CD4-positive, alpha-beta memory T cell (primary cell): ENCODE results near the gene DDN. TPM values are rescaled to one million over a fixed set of nuclear protein-coding genes. Genes with fewer than 3 reads are reported as not detected.

Experiments
- CTCF ChIA-PET: fragments of 350-600 bp; sonication (Branson Sonifier 250); formaldehyde crosslinking; loops from one replicate; lab custom pipeline; 2021; ENCODE audit warnings: inconsistent platforms; ENCODE audit not compliant: partially characterized antibody; lab: Charles Lee
- POLR2A ChIA-PET: fragments of 350-600 bp; sonication (Branson Sonifier 250); formaldehyde crosslinking; loops from one replicate; lab custom pipeline; 2021; ENCODE audit not compliant: partially characterized antibody; lab: Charles Lee
- DNase-seq, 5 donors: peaks; one replicate each; pipeline versions ENCODE4 v3.0.0 to v3.0.0-alpha.2; 2020 to 2022; ENCODE audit warnings: mixed read lengths in 1 of 5
- H3K27ac ChIP-seq: one replicate; pipeline ENCODE4 v1.7.0; 2013; ENCODE audit warnings: low read depth, low read length
- H3K27me3 ChIP-seq: 2 replicates; pipeline ENCODE4 v1.7.0; 2013; ENCODE audit warnings: mild to moderate bottlenecking, low read length, moderate library complexity; ENCODE audit not compliant: insufficient read depth
- H3K36me3 ChIP-seq: 2 replicates; pipeline ENCODE4 v1.7.0; 2013; ENCODE audit warnings: mild to moderate bottlenecking, low read length, moderate library complexity; ENCODE audit not compliant: insufficient read depth
- H3K4me1 ChIP-seq: 2 replicates; pipeline ENCODE4 v1.7.0; 2013; ENCODE audit warnings: mild to moderate bottlenecking, low read length, moderate library complexity; ENCODE audit not compliant: insufficient read depth
- H3K4me3 ChIP-seq, 2 donors: one replicate each; pipeline ENCODE4 v1.7.0; 2013; ENCODE audit warnings: low read length in 2 of 2, mild to moderate bottlenecking in 1 of 2
- H3K9me3 ChIP-seq, 2 donors: one replicate each; pipeline ENCODE4 v1.7.0; 2013; ENCODE audit warnings: low read length in 2 of 2, control low read depth in 1 of 2; ENCODE audit not compliant: control insufficient read depth in 1 of 2
- H3K27ac Mint-ChIP-seq, 7 donors: one replicate each; pipeline ENCODE4 v1.8.0; 2020 to 2021; ENCODE audit warnings: mixed read lengths in 7 of 7, mild to moderate bottlenecking in 6 of 7, inconsistent platforms in 3 of 7, moderate library complexity in 3 of 7
- H3K27me3 Mint-ChIP-seq, 2 donors: one replicate each; pipeline ENCODE4 v1.8.0; 2020 to 2021; ENCODE audit warnings: mixed read lengths in 2 of 2
- H3K36me3 Mint-ChIP-seq, 2 donors: one replicate each; pipeline ENCODE4 v1.8.0; 2020 to 2021; ENCODE audit warnings: mixed read lengths in 2 of 2, inconsistent platforms in 1 of 2, mild to moderate bottlenecking in 1 of 2
- H3K4me1 Mint-ChIP-seq, 4 donors: one replicate each; pipeline ENCODE4 v1.8.0; 2020 to 2021; ENCODE audit warnings: mixed read lengths in 4 of 4, mild to moderate bottlenecking in 1 of 4
- H3K4me3 Mint-ChIP-seq, 8 donors: one replicate each; pipeline ENCODE4 v1.8.0; 2020 to 2021; ENCODE audit warnings: mixed read lengths in 8 of 8, mild to moderate bottlenecking in 7 of 8, moderate library complexity in 6 of 8, inconsistent platforms in 3 of 8
- H3K9me3 Mint-ChIP-seq, 8 donors: one replicate each; pipeline ENCODE4 v1.8.0; 2020 to 2021; ENCODE audit warnings: mixed read lengths in 8 of 8, mild to moderate bottlenecking in 5 of 8, inconsistent platforms in 3 of 8, moderate library complexity in 1 of 8
- intact Hi-C: fragments of 100-400 bp; cut with micrococcal nuclease; formaldehyde crosslinking; loops from one replicate; pipeline ENCODE4 v1.15.1; 2023
- polyA plus RNA-seq, 2 donors: library from polyadenylated mRNA; unstranded; fragments of 300-500 nt; fragmentation: Illumina TruSeq; gene quantifications; one replicate each; pipeline ENCODE4 v1.2.3, GENCODE V29; 2021
- total RNA-seq, 2 experiments: library from RNA; stranded (reverse); gene quantifications; one replicate each; pipeline ENCODE4 v1.2.3, GENCODE V29; 2021

DDN gene
- total and polyA plus RNA-seq, 4 experiments from 2014 or later = not detected

GRCh38 chr12:48972952-48973483 lies 26.2 kb downstream of the DDN start:
- Mint-ChIP-seq H3K4me3 (peak overlapping the region in 1 of 8 donors; percentile 35), H3K36me3 (no peaks in the 10 kb centered on the region), H3K4me1 (peaks cover 21 to 53% (median 39%) of the 10 kb centered on the region in 4 donors), H3K27ac (no peak overlapping the region), H3K9me3 (peaks cover 0 to 3% (median 0%) of the 10 kb centered on the region in 8 donors), H3K27me3 (peaks cover 30 to 37% of the 10 kb centered on the region in 2 donors)
- POLR2A ChIA-PET = interaction anchor here (1.5 kb wide), 1 partner anchor 16 kb away, joined by 4 read pairs; the partner anchor contains the start of gene ARF3
- Histone ChIP-seq H3K9me3 (no peaks in the 10 kb centered on the region), H3K4me1 (peaks cover 46% of the 10 kb centered on the region), H3K27me3 (peaks cover 26% of the 10 kb centered on the region), H3K4me3 (no peak overlapping the region), H3K27ac (no peak overlapping the region), H3K36me3 (no peaks in the 10 kb centered on the region)
- DNase-seq = no peak
- intact Hi-C loops = no loop called here
- CTCF ChIA-PET = interaction anchor here (0.9 to 13.4 kb wide), 7 partner anchors 10 to 120 kb away, joined by 3 to 244 read pairs (median 5); partner anchors contain the start of genes ARF3 and DDN

- ChIA-PET CTCF (interaction anchor here (1.2 to 2.3 kb wide), 4 partner anchors 12 to 81 kb away, joined by 3 to 13 read pairs (median 3); partner anchors contain the start of gene ARF3), POLR2A (interaction anchor here (1.5 to 4.7 kb wide), 2 partner anchors 8 to 15 kb away, joined by 4 to 36 read pairs; partner anchors contain the start of genes ARF3 and WNT1)
- intact Hi-C loops = no loop called here
- H3K36me3 ChIP-seq = no peaks in the 10 kb centered on the region
- Mint-ChIP-seq H3K27ac (peak overlapping the region in 2 of 7 donors; percentile 10 to 44), H3K27me3 (peaks cover 30 to 32% of the 10 kb centered on the region in 2 donors), H3K4me1 (peaks cover 16 to 47% (median 34%) of the 10 kb centered on the region in 4 donors), H3K9me3 (peaks cover 0 to 2% (median 0%) of the 10 kb centered on the region in 8 donors), H3K4me3 (peak overlapping the region in 4 of 8 donors; percentile 66 to 88 (median 82)), H3K36me3 (no peaks in the 10 kb centered on the region)
- no peak overlapping the region for H3K4me3 ChIP-seq
- H3K27ac ChIP-seq = no peak overlapping the region
- H3K9me3 ChIP-seq = no peaks in the 10 kb centered on the region
- H3K4me1 ChIP-seq = peaks cover 40% of the 10 kb centered on the region
- DNase-seq = no peak
- peaks cover 26% of the 10 kb centered on the region for H3K27me3 ChIP-seq
Observed at GRCh38 chr12:48972213-48972951, 26.8 kb downstream of the DDN start.

DNA sequence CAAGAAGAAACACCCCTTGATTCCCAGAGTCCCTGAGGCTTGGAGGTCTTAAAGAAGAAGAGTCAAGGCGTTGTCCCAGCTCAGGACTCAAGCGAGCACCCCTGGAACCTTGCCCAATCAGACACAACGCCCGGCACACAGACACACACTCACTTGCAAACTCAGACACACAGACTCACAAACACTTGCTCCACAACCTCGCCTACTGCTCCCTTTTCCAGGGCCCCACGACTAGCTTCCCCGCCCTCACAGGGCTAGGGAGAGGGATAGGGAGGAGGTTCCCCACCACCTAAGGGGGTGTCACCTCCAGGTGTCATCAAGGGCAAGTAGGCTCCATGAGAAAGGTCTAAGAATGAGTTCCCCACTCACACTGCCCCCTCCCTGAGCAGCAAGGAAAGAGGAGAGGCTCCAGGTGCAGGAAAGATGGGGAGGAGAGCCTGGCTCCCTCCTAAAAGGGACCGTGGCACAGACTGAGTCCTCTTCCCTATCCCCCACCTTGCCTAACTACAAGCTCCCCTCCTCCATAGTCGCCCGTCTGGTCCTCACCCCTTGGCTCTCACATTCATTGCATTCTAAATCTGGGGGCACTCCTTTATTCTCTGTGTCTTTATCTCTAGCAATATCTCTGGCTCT lies 28.4 kb downstream of the DDN start:
- no peaks in the 10 kb centered on the region for H3K36me3 Mint-ChIP-seq
- H3K4me1 Mint-ChIP-seq = peaks cover 13 to 39% (median 26%) of the 10 kb centered on the region in 4 donors
- Histone ChIP-seq H3K4me3 (peak overlapping the region in 1 of 2 donors; percentile 41), H3K27ac (no peak overlapping the region), H3K4me1 (peaks cover 39% of the 10 kb centered on the region), H3K9me3 (no peaks in the 10 kb centered on the region), H3K27me3 (peaks cover 26% of the 10 kb centered on the region), H3K36me3 (no peaks in the 10 kb centered on the region)
- peaks cover 0 to 2% (median 0%) of the 10 kb centered on the region in 8 donors for H3K9me3 Mint-ChIP-seq
- intact Hi-C loops = loop anchor here (1.0 kb wide), 1 partner anchor 9 kb away; no protein-coding TSS in a partner anchor
- peak overlapping the region in 6 of 7 donors; percentile 4 to 88 (median 48) for H3K27ac Mint-ChIP-seq
- H3K27me3 Mint-ChIP-seq = peaks cover 29 to 30% of the 10 kb centered on the region in 2 donors
- POLR2A ChIA-PET = interaction anchor here (1.2 to 4.7 kb wide), 3 partner anchors 9 to 16 kb away, joined by 4 to 36 read pairs (median 5); partner anchors contain the start of genes ARF3 and WNT1
- H3K4me3 Mint-ChIP-seq = peak overlapping the region; percentile 51 to 87 (median 72)
- CTCF ChIA-PET = interaction anchor here (0.6 to 2.3 kb wide), 7 partner anchors 13 to 1759 kb away, joined by 3 to 13 read pairs (median 3); no protein-coding TSS in a partner anchor
- DNase-seq = no peak

DNA sequence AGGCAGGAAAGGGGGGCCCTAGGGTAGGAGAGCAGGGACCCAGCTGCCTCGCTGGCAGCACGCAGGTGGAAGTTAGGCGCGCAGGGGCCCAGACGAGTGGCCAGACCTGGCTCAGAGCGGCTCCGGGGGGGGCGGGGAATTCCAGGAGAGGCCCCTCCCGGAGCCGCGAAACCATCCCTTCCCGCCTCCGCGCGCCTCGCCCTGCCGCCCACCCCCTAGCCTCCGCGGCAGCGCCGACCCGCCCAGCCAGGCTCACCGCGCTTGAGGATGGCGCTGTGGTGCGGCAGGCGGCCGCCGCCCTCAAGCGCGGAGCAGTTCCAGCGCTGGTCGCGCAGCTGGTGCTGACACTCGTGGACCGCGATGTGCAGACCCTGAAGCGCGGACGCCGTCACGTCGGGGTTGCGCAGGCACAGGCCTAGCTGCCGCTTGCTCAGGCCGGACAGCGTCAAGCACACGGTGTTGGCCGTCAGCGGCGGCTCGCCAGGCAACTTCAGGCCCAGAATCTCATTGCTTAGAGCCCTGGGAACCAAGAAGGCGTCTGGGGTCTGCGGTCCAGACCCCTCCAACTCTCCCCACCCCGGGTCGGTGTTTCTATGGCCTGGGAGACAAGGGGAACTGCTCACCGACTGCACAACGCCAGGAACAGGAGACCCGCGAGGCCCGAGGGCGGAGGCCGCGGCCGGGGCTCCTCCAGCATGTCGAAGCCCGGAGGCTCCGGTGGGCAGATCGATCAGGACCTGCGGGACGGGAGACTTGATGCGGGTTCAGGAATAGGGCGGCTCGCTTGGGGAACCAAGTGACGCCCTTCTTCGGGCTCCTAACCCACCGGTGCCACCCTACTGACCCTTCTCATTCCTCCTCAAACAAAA lies 29.1 kb downstream of the DDN start:
- Mint-ChIP-seq H3K27ac (peak overlapping the region in 2 of 7 donors; percentile 44 to 51), H3K27me3 (peaks cover 27 to 30% of the 10 kb centered on the region in 2 donors), H3K4me3 (peak overlapping the region; percentile 12 to 87 (median 64)), H3K9me3 (peaks cover 0 to 2% (median 0%) of the 10 kb centered on the region in 8 donors), H3K36me3 (no peaks in the 10 kb centered on the region), H3K4me1 (peaks cover 13 to 39% (median 26%) of the 10 kb centered on the region in 4 donors)
- Histone ChIP-seq H3K36me3 (no peaks in the 10 kb centered on the region), H3K4me3 (peak overlapping the region in 1 of 2 donors; percentile 41), H3K27ac (no peak overlapping the region), H3K9me3 (no peaks in the 10 kb centered on the region), H3K4me1 (peaks cover 39% of the 10 kb centered on the region), H3K27me3 (peaks cover 26% of the 10 kb centered on the region)
- intact Hi-C loops = loop anchor here (1.0 kb wide), 1 partner anchor 10 kb away; no protein-coding TSS in a partner anchor
- DNase-seq = peak in 3 of 5 donors; percentile 37 to 47 (median 38)
- CTCF ChIA-PET = interaction anchor here (0.6 to 5.9 kb wide), 11 partner anchors 8 to 1758 kb away, joined by 3 to 55 read pairs (median 4); partner anchors contain the start of genes ARF3, FKBP11 and WNT1
- POLR2A ChIA-PET = interaction anchor here (0.7 to 4.7 kb wide), 8 partner anchors 10 to 118 kb away, joined by 3 to 36 read pairs (median 4); partner anchors contain the start of genes ARF3, DDX23 and WNT1

DNA sequence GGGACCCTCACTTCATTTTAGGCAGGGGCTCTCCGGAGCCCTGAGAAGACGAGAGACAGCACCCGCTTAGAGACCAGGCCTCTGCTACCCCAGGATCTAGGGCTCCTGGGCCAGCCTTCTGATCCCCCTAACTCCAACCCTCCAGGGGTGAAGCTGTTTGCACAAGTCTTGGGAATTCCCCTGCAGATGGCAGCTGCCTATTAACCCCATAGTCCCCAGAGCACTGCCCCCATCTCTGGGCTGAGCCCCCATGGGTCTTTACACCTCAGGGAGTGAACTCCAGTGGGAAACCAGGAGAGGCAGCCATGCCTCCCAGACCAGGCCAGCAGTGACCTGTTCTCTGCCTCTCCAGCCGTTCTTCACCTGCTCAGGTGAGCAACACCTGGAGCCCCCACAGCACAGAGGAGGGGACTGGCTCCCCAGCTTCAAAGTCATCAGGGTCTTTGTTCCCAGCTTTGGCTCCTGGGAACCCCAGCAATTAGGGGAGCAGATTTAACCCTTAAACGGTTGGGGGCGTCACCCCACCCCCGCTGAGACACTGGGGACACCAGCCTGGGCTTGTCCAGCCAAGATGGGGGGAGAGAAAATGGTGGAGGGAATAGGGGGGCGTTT lies 29.9 kb downstream of the DDN start:
- Histone ChIP-seq H3K36me3 (no peaks in the 10 kb centered on the region), H3K27ac (no peak overlapping the region), H3K27me3 (peaks cover 26% of the 10 kb centered on the region), H3K4me1 (peaks cover 39% of the 10 kb centered on the region), H3K4me3 (no peak overlapping the region), H3K9me3 (no peaks in the 10 kb centered on the region)
- CTCF ChIA-PET = interaction anchor here (0.7 to 5.9 kb wide), 13 partner anchors 9 to 187 kb away, joined by 3 to 55 read pairs (median 5); partner anchors contain the start of genes ARF3, FKBP11 and WNT1
- peak overlapping the region in 2 of 7 donors; percentile 24 to 29 for H3K27ac Mint-ChIP-seq
- peak overlapping the region in 6 of 8 donors; percentile 26 to 72 (median 34) for H3K4me3 Mint-ChIP-seq
- H3K4me1 Mint-ChIP-seq = peaks cover 13 to 39% (median 26%) of the 10 kb centered on the region in 4 donors
- POLR2A ChIA-PET = interaction anchor here (0.7 to 4.7 kb wide), 7 partner anchors 11 to 117 kb away, joined by 3 to 36 read pairs (median 4); partner anchors contain the start of genes ARF3, DDX23 and WNT1
- H3K9me3 Mint-ChIP-seq = peaks cover 0 to 2% (median 0%) of the 10 kb centered on the region in 8 donors
- DNase-seq = no peak
- peaks cover 25% of the 10 kb centered on the region in 2 donors for H3K27me3 Mint-ChIP-seq
- H3K36me3 Mint-ChIP-seq = no peaks in the 10 kb centered on the region
- intact Hi-C loops = no loop called here
